HepG2 (cell line): ENCODE data around the gene ERF.

Source experiments
- CHD2 ChIP-seq: IDR thresholded peaks from 2 replicates; pipeline ENCODE4 v1.6.1; 2011; ENCODE audit warnings: low read depth, low read length, improper control_type of control experiment
- CTCF ChIP-seq: sonication (generic); formaldehyde crosslinking; IDR thresholded peaks from 2 replicates; pipeline ENCODE4 v1.5.0; 2020; ENCODE audit warnings: mild to moderate bottlenecking, missing genetic modification reagents, moderate library complexity
- GATAD2A ChIP-seq: IDR thresholded peaks from 2 replicates; pipeline ENCODE4 v1.6.1; 2016
- MAX ChIP-seq: IDR thresholded peaks from 2 replicates; pipeline ENCODE4 v1.6.1; 2012; ENCODE audit warnings: inconsistent platforms
- TARDBP ChIP-seq: sonication (generic); formaldehyde crosslinking; IDR thresholded peaks from 2 replicates; pipeline ENCODE4 v1.8.0; 2022; ENCODE audit warnings: mild to moderate bottlenecking, missing genetic modification reagents
- ZBTB8A ChIP-seq: sonication (generic); formaldehyde crosslinking; IDR thresholded peaks from 2 replicates; pipeline ENCODE4 v1.4.0; 2020; ENCODE audit warnings: mild to moderate bottlenecking, low read depth, missing genetic modification reagents, borderline replicate concordance
- ZNF776 ChIP-seq: sonication (generic); formaldehyde crosslinking; IDR thresholded peaks from 2 replicates; pipeline ENCODE4 v1.4.0; 2020; ENCODE audit warnings: mild to moderate bottlenecking, missing genetic modification reagents

DNA sequence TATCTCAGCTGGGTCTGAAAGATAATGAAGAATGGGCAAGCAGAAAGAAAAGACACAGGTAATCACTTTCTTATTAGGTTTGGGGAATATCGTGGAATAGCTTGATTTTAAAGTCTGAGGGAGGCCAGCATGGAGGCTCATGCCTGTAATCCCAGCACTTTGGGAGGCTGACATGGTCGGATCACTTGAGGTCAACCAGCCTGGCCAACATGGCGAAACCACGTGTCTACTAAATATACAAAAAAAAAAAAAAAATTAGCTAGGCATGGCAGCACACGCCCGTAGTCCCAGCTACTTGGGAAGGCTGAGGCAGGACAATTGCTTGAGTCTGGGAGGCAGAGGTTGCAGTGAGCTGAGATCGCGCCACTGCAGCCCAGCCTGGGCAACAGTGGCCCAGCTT lies 48.9 kb upstream of the ERF start:
- TF ChIP-seq ZNF776 (CRISPR knock-in tag): no peak
- TF ChIP-seq ZBTB8A: no peak
- TF ChIP-seq CHD2: no peak
- no peak for TF ChIP-seq GATAD2A (CRISPR knock-in tag)
- TF ChIP-seq MAX: no peak
- TF ChIP-seq CTCF (CRISPR knock-in tag): no peak
- TF ChIP-seq TARDBP (CRISPR knock-in tag): no peak
